BLaER1 (cell line): ENCODE data around the gene COL9A3.
A peak's percentile ranks its signal among the peaks of the same experiment; 100 is the strongest.

Experiments
- H3K27ac ChIP-seq: shearing (Covaris generic); formaldehyde crosslinking; 2 replicates; pipeline ENCODE4 v1.8.1; 2022
- H3K27me3 ChIP-seq: shearing (Covaris generic); formaldehyde crosslinking; 2 replicates; pipeline ENCODE4 v1.8.1; 2022
- H3K36me3 ChIP-seq: shearing (Covaris generic); formaldehyde crosslinking; 2 replicates; pipeline ENCODE4 v1.8.1; 2022
- H3K4me1 ChIP-seq: shearing (Covaris generic); formaldehyde crosslinking; 2 replicates; pipeline ENCODE4 v1.8.1; 2022
- H3K4me2 ChIP-seq: shearing (Covaris generic); formaldehyde crosslinking; 2 replicates; pipeline ENCODE4 v1.8.1; 2022
- H3K4me3 ChIP-seq: shearing (Covaris generic); formaldehyde crosslinking; 2 replicates; pipeline ENCODE4 v1.8.1; 2022
- H3K9ac ChIP-seq: shearing (Covaris generic); formaldehyde crosslinking; 2 replicates; pipeline ENCODE4 v1.8.1; 2022
- H3K9me3 ChIP-seq: shearing (Covaris generic); formaldehyde crosslinking; 2 replicates; pipeline ENCODE4 v1.8.1; 2022
- H4K20me1 ChIP-seq: shearing (Covaris generic); formaldehyde crosslinking; 2 replicates; pipeline ENCODE4 v1.8.1; 2022
- Cebpa-rat ChIP-seq: shearing (Covaris generic); IDR thresholded peaks from 2 replicates; pipeline ENCODE4 v1.8.1; 2022

The COL9A3 gene

DNA sequence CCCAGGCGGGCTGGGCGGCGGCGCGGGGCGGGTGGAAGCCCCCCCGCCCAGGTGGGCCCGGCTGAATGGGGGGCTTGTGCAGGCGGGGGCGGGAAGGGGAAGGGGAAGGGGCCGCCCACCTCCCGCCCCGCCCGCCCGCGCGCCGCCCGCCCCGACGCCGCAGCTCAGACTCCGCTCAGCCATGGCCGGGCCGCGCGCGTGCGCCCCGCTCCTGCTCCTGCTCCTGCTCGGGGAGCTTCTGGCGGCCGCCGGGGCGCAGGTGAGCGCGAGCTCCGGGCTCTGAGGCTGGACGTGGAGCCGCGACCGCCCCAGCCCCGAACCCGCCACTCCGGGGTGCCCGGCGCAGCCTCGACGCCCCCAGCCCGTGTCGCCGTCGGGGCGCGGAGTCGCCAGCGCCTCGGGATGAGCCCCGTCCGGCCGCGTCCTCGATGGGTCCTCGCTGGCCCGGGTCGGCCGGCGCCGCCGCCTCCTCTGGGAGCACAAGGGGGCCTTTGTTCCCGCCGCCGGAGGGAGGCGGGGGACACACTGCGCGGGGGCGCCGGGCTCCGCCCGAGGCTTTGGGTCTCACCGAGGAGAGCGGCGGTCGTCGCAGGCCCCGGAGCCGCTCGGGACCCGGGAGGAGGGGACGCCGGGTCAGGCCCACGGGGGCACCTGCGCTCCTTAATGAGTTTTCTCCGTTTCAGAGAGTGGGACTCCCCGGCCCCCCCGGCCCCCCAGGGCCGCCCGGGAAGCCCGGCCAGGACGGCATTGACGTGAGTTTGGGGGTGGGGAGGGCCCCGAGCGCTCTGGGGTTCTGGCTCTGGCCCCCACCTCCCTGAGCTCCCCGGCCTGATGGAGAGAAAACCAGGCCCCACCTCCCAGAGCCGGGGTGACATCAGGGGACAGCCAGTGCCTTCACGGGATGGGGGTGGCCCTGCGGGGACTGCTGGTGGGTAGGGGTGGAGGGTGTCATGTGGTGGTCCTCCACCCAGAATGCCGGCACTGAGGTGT lies at the start of gene COL9A3:
Gene COL9A3, plus strand, starts transcription at position 167 of the 990 bp plus-strand sequence. Its CDS starts 15 bp downstream, at position 182.
- peak within 1 kb of the TSS; percentile 64 for H3K4me3 ChIP-seq
- peaks cover 90% of the 10 kb centered on the region for H4K20me1 ChIP-seq
- H3K36me3 ChIP-seq: peaks cover 19% of the 10 kb centered on the region
- peaks cover 94% of the 10 kb centered on the region for H3K4me1 ChIP-seq
- no peaks in the 10 kb centered on the region for H3K9me3 ChIP-seq
- peak within 1 kb of the TSS; percentile 73 for H3K9ac ChIP-seq
- peak within 1 kb of the TSS; percentile 97 for H3K4me2 ChIP-seq
- no peak for TF ChIP-seq Cebpa-rat
- peak within 1 kb of the TSS; percentile 58 for H3K27ac ChIP-seq
- peaks cover 66% of the 10 kb centered on the region for H3K27me3 ChIP-seq

DNA sequence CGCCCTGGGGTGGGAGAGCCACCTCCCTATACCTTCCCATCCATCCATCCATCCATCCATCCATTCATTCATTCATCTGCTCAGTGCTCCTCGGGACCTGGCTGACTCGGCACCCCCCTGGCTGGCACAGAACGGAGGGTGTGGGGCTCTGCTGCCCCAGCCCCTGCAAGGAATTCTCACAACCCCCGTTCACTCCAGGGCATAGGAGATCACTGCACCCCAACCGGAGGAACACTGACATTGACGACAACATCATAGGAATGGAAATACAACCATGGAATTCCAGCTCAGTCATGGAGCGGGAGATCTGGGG lies 48.7 kb upstream of the COL9A3 start:
- Histone ChIP-seq H3K4me1 (peaks cover 88% of the 10 kb centered on the region), H3K4me2 (peak overlapping the region; percentile 56)

DNA sequence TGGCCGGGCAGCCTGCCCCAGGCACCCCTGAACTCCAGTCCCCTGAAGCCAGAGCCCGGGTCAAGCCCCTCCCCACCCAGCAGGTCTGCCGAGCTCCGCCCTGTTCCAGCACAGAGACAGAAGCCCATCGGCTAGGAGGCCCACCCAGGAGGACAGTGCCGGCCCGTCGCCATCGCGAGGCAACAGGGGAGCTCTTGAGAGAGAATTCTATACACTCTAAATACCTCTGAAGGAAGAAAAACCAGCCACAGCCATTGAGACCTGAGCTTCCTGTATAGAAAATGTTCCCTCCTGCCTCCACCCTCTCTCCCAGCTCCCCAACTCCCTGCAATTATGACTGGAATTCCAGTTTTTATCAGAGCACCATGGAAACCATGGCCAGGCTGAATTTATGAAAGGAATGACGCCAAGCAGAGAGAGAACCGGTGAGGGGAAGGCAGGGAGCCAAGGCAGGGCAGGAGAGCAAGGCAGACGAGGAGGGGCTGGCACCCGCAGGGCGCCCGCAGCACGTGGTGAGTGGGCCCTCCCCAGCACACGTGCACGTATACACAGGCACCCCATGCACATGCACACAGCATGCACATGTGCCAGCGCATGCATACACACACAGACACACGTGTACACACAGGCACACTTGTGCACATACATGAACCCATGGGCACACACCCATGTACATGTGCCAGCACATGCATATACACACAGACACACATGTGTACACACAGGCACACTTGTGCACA lies 48.1 kb upstream of the COL9A3 start:
- Histone ChIP-seq H3K27ac (no peak overlapping the region), H3K4me2 (peak overlapping the region; percentile 56), H3K36me3 (no peaks in the 10 kb centered on the region), H3K9ac (no peak overlapping the region), H3K27me3 (no peaks in the 10 kb centered on the region), H3K9me3 (no peaks in the 10 kb centered on the region), H4K20me1 (no peaks in the 10 kb centered on the region), H3K4me1 (peaks cover 94% of the 10 kb centered on the region), H3K4me3 (no peak overlapping the region)
- TF ChIP-seq Cebpa-rat: no peak

More for the DNA sequence above, 48.7 kb upstream of the COL9A3 start:
- Histone ChIP-seq H4K20me1 (no peaks in the 10 kb centered on the region), H3K27ac (no peak overlapping the region), H3K9me3 (no peaks in the 10 kb centered on the region), H3K36me3 (no peaks in the 10 kb centered on the region), H3K4me3 (no peak overlapping the region), H3K9ac (no peak overlapping the region), H3K27me3 (no peaks in the 10 kb centered on the region)
- no peak for TF ChIP-seq Cebpa-rat

DNA sequence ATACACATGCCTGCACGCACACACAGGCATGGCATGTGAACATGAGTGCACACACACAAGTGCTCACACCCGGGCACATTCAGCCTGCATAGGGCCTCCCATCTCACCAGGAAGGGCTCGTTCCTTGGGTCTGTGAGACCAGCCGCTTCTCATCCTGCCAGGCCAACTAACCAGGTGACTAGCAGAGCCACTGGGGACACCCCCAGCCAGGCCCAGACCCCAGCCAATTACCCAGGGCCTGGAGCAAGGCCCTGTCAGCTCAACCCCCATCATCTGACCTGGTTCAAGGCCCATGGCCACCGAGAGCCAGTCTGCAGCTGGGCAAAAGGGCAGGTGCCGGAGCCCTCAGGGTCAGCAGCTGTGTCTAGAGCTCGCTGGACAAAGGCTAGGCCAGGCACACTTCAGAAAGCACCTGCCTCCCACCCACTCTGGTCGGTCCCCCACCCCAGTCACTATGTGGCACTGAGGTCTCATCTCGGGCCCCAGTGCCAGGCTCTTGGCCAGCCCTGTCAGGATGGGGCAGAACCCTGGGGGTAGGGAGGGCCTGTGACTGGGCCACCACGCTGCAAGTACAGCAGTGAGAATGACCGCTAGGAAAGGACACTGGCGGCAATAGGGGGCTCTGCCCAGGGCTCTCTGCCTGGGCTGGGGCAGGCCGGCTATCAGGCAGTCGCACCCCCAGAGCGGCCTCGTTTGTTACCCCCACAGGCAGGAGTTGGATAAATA lies 47.3 kb upstream of the COL9A3 start:
- no peak overlapping the region for H3K4me3 ChIP-seq
- TF ChIP-seq Cebpa-rat: no peak
- peak overlapping the region; percentile 14; the same call in 1 of the 2 replicates for H3K4me2 ChIP-seq
- no peak overlapping the region for H3K27ac ChIP-seq
- H3K9me3 ChIP-seq: no peaks in the 10 kb centered on the region
- H3K36me3 ChIP-seq: no peaks in the 10 kb centered on the region
- no peaks in the 10 kb centered on the region for H3K27me3 ChIP-seq
- no peak overlapping the region for H3K9ac ChIP-seq
- no peaks in the 10 kb centered on the region for H4K20me1 ChIP-seq
- H3K4me1 ChIP-seq: peaks cover 99% of the 10 kb centered on the region

DNA sequence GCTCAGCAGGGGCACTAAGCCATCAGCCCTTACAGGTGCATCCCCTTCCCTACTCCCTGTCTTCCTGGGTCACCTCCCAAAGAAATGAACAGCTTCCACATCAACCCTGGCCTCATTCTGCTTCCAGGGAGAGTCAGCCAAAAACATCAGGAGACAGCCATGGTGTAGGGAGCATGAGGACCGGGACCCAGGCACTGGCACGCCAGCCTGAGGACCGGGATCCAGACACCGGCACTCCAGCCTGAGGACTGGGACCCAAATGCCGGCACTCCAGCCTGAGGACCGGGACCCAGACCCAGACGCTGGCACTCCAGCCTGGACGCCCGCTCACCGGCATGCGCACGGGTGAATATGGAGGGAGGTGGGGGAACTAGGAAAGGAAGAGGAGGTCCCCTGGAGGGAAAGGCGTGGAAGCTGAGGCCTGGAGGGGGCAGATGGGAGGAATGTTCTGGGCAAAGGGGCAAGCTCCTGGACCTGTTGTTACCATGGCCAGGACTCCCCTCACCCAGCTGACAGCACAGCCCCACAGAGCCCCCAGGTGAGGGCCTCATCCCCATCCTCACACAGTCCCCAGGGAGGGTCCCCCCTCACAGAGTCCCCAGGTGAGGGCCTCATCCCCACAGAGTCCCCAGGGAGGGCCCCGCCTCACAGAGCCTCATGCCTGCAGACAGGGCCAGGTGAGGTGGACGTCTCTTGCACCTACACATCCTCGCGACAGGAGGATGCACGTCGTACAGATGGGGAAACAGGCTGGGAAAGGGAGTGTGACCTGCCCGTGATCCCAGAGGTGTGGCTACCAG lies 46.5 kb upstream of the COL9A3 start:
- peak overlapping the region; percentile 80 for H3K4me2 ChIP-seq
- H3K36me3 ChIP-seq: no peaks in the 10 kb centered on the region
- H3K27me3 ChIP-seq: no peaks in the 10 kb centered on the region
- H4K20me1 ChIP-seq: no peaks in the 10 kb centered on the region
- no peaks in the 10 kb centered on the region for H3K9me3 ChIP-seq
- H3K4me3 ChIP-seq: no peak overlapping the region
- no peak overlapping the region for H3K27ac ChIP-seq
- H3K4me1 ChIP-seq: peaks cover 99% of the 10 kb centered on the region
- no peak overlapping the region for H3K9ac ChIP-seq
- TF ChIP-seq Cebpa-rat: no peak

DNA sequence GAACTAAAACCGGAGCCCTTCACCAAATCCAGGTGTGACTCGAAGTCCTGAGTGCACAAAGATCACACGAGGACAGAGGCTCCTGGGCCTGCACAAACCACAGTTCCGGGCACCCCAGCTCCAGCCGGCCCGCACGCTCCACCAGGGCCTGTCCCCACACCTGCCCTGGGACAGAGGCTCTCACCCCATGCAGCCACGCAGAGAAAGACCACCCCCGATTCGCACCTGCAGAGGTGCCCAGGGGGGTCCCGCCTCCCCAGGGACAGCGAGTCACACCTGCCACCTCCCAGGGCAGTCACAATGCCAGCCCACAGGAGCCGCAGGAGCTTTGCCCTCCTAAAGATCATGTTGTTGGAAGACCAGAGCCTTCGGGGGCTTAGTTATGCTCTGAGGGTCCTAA lies 45.9 kb upstream of the COL9A3 start:
- H3K4me1 ChIP-seq: peaks cover 99% of the 10 kb centered on the region
- TF ChIP-seq Cebpa-rat: no peak
- H3K27ac ChIP-seq: no peak overlapping the region
- peak overlapping the region; percentile 80 for H3K4me2 ChIP-seq
- H3K9me3 ChIP-seq: no peaks in the 10 kb centered on the region
- H3K9ac ChIP-seq: peak overlapping the region; percentile 27; the same call in 1 of the 2 replicates
- H3K27me3 ChIP-seq: no peaks in the 10 kb centered on the region
- H3K36me3 ChIP-seq: no peaks in the 10 kb centered on the region
- H4K20me1 ChIP-seq: no peaks in the 10 kb centered on the region
- no peak overlapping the region for H3K4me3 ChIP-seq

DNA sequence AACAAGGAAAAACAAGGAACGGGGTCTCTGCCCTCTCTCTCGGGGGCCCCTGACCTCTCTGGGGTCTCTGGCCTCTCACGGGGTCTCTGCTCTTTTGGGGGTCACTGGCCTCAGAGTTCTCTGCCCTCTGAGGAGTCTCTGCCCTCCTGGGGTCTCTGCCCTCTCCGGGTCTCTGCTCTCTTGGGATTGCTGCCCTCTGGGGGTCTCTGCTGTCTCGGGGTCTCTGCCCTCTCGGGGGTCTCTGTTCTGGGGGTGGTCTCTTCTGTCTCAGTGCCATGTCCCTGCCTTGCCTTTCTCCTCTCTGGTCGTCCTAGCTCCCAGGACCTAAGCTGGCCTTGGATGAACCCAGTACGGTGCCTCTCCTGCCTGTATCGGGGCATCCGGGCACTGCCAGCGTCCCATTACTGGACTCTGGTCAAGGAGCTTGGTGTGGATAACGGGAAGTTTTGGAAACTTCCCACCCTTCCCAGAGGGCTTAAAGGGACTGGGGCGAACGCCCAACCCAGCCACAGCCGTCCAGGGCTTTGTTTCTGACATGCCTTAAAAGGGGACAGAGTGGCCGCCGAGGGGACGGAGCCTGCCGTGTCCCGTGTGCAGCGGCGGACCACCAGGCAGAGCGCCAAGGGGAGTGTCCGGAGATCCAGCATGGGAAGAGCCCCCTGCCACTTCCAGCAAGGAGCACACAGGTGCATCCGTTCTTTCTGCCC lies 45.3 kb upstream of the COL9A3 start:
- Histone ChIP-seq H3K4me2 (peak overlapping the region; percentile 80), H4K20me1 (no peaks in the 10 kb centered on the region), H3K4me3 (no peak overlapping the region), H3K36me3 (no peaks in the 10 kb centered on the region), H3K9me3 (no peaks in the 10 kb centered on the region), H3K4me1 (peaks cover 100% of the 10 kb centered on the region), H3K27me3 (no peaks in the 10 kb centered on the region), H3K9ac (peak overlapping the region; percentile 27; the same call in 1 of the 2 replicates), H3K27ac (no peak overlapping the region)
- TF ChIP-seq Cebpa-rat: no peak

DNA sequence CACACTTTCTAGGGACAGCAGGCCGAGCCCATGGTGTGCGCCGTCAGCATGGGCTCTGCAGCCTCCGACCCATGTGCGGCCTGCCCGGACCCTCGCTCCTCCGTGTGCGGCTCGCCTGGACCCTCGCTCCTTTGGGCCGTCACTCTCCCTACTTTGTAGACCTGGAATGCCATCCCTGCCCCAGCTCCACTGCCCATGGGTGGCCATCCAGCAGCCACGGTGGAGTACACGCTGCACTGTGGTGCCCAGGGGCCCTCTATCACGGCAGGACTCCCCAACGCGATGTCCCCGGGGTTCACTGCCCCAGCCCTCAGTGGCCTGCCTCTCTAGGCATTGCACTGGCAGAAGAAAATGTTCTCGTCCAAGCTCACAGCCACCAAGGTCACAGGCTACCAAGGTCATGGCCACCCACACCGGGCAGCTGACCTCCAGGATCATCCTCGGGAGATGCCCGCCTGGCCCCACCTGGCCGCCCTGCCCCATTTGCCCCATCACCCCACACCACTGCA lies 44.7 kb upstream of the COL9A3 start:
- H3K27ac ChIP-seq: 0 out of 2 replicates have a peak overlapping the region, but pooled peaks have one; percentile 13
- TF ChIP-seq Cebpa-rat: no peak

More for the DNA sequence above, 44.7 kb upstream of the COL9A3 start:
- Histone ChIP-seq H3K9ac (0 out of 2 replicates have a peak overlapping the region, but pooled peaks have one; percentile 10), H3K27me3 (no peaks in the 10 kb centered on the region), H3K4me2 (peak overlapping the region; percentile 80), H3K4me1 (peaks cover 98% of the 10 kb centered on the region), H3K9me3 (no peaks in the 10 kb centered on the region), H3K4me3 (no peak overlapping the region), H3K36me3 (no peaks in the 10 kb centered on the region), H4K20me1 (no peaks in the 10 kb centered on the region)
